ENCODE results near the gene SKP1. TPM values are rescaled to one million over a fixed set of nuclear protein-coding genes. Genes with fewer than 3 reads are reported as not detected.

SKP1 gene
- total RNA-seq, 1 experiment from 2014 or later: 245 TPM

- intact Hi-C loops (cut with micrococcal nuclease): no loop called here
- Histone ChIP-seq H2AFZ (ENCODE audit: low read depth, low read length, poor library complexity, severe bottlenecking) (no peak overlapping the region), H3K4me3 (replicated peaks in 1 of 2; ENCODE audit: low read depth in 1 of 2, low read length in 2 of 2) (no peak overlapping the region), H3K36me3 (ENCODE audit: control insufficient read depth in 1 of 2, insufficient read depth in 2 of 2, low read length in 2 of 2) (peaks cover 21 to 58% of the 10 kb centered on the region in 2 experiments), H3K9me2 (ENCODE audit: insufficient read depth) (no peaks in the 10 kb centered on the region), H3K9ac (ENCODE audit: low read length) (no peak overlapping the region), H3K27me3 (ENCODE audit: insufficient read depth, low read length) (no peaks in the 10 kb centered on the region), H4K20me1 (ENCODE audit: insufficient read depth) (peaks cover 6% of the 10 kb centered on the region), H3K27ac (ENCODE audit: low read depth, low read length) (no peak overlapping the region), H3K4me1 (ENCODE audit: control insufficient read depth in 1 of 2, insufficient read depth in 2 of 2, low read length in 2 of 2) (peaks cover 0 to 13% of the 10 kb centered on the region in 2 experiments; a peak in 1 of 4 replicates), H3K4me2 (ENCODE audit: low read length) (no peak overlapping the region), H3K79me2 (ENCODE audit: insufficient read depth, low read length) (peaks cover 43% of the 10 kb centered on the region; the same call in 1 of the 2 replicates), H3K9me3 (ENCODE audit: control insufficient read depth in 1 of 2, insufficient read depth in 1 of 2, low read depth in 1 of 2, low read length in 2 of 2) (no peaks in the 10 kb centered on the region)
- CTCF ChIA-PET: interaction anchor here (0.7 kb wide), 1 partner anchor 105 kb away, joined by 5 read pairs; no protein-coding TSS in a partner anchor
- ATAC-seq (no peak), DNase-seq (ENCODE audit: low read depth, low spot score) (no peak)
- RAD21 ChIA-PET (ENCODE audit: low non-redundant PET in 1 of 2, low total read pairs in 2 of 2, uncharacterized antibody in 2 of 2, unreplicated experiment in 2 of 2): no interaction called here
- BruUV-seq (replicated peaks): no TSS peak
- POLR2A ChIA-PET: no interaction called here
- no peak for TF ChIP-seq SP1 (IDR thresholded peaks at IDR 0.05; ENCODE audit: low read depth)
- no peak for TF ChIP-seq POLR2AphosphoS5 (IDR thresholded peaks at IDR 0.05; ENCODE audit: low read depth, low read length)
- TF ChIP-seq SIN3A (IDR thresholded peaks at IDR 0.05; ENCODE audit: low read depth): no peak
- TF ChIP-seq ATF3 (IDR thresholded peaks at IDR 0.05): no peak
- no peak for TF ChIP-seq YY1 (IDR thresholded peaks at IDR 0.05; ENCODE audit: extremely low read depth, insufficient replicate concordance, low read depth, low read length)
- TF ChIP-seq ZBTB33 (IDR thresholded peaks at IDR 0.05; ENCODE audit: extremely low read depth, insufficient replicate concordance, low read length): no peak
- no peak for TF ChIP-seq ZFX (IDR thresholded peaks at IDR 0.05)
- no peak for TF ChIP-seq EZH2phosphoT487 (IDR thresholded peaks at IDR 0.05; ENCODE audit: borderline replicate concordance)
- no peak for TF ChIP-seq EZH2 (IDR thresholded peaks at IDR 0.05)
- TF ChIP-seq FOSL1 (IDR thresholded peaks at IDR 0.05; ENCODE audit: low read depth): no peak
- no peak for TF ChIP-seq CEBPB (IDR thresholded peaks at IDR 0.05; ENCODE audit: low read depth)
- TF ChIP-seq ZNF274 (IDR thresholded peaks at IDR 0.05; ENCODE audit: low read depth, low read length): no peak
- TF ChIP-seq MAX (IDR thresholded peaks at IDR 0.05): no peak
- no peak for TF ChIP-seq REST (IDR thresholded peaks at IDR 0.05; ENCODE audit: low read depth)
- TF ChIP-seq SRF (IDR thresholded peaks at IDR 0.05; ENCODE audit: low read depth): no peak
- no peak for TF ChIP-seq JUND (IDR thresholded peaks at IDR 0.05)
These were observed 31.6 kb downstream of the SKP1 start for GRCh38 chr5:134145041-134145757.
